DOHH2 (cell line): Measurements from ENCODE around the gene GRAMD2A.

ENCODE experiments used
- H3F3A ChIP-seq: fragments of 200-600 bp; sonication (generic), shearing (Covaris generic); 2 replicates; pipeline ENCODE4 v1.6.0; 2016; ENCODE audit warnings: antibody characterized with exemption, mild to moderate bottlenecking; ENCODE audit not compliant: control insufficient read depth, insufficient read depth
- H3K27ac ChIP-seq: fragments of 200-600 bp; sonication (generic); 2 replicates; pipeline ENCODE4 v1.5.1; 2014; ENCODE audit warnings: low read depth, mild to moderate bottlenecking, low read length, moderate library complexity
- H3K27me3 ChIP-seq: fragments of 200-600 bp; sonication (generic); 2 replicates; pipeline ENCODE4 v1.6.1; 2014; ENCODE audit warnings: mild to moderate bottlenecking, low read length, mixed read lengths; ENCODE audit not compliant: control insufficient read depth
- H3K36me3 ChIP-seq: fragments of 200-600 bp; sonication (generic); 2 replicates; pipeline ENCODE4 v1.6.1; 2014; ENCODE audit warnings: mild to moderate bottlenecking, low read length, moderate library complexity, mixed read lengths; ENCODE audit not compliant: control insufficient read depth
- H3K4me1 ChIP-seq: fragments of 200-600 bp; sonication (generic); 2 replicates; pipeline ENCODE4 v1.6.1; 2014; ENCODE audit warnings: mild to moderate bottlenecking, low read length, mixed read lengths; ENCODE audit not compliant: control insufficient read depth
- H3K4me2 ChIP-seq: fragments of 200-600 bp; sonication (generic); 2 replicates; pipeline ENCODE4 v1.6.0; 2014; ENCODE audit warnings: mild to moderate bottlenecking, low read length, moderate library complexity
- H3K4me3 ChIP-seq: fragments of 200-600 bp; sonication (generic); 2 replicates; pipeline ENCODE4 v1.5.1; 2014; ENCODE audit warnings: mild to moderate bottlenecking, low read length, mixed read lengths
- H3K79me2 ChIP-seq: fragments of 200-600 bp; sonication (generic); 2 replicates; pipeline ENCODE4 v1.6.1; 2014; ENCODE audit warnings: mild to moderate bottlenecking, low read length, mixed read lengths; ENCODE audit not compliant: control insufficient read depth
- H3K9me2 ChIP-seq: fragments of 200-600 bp; sonication (generic); replicated peaks from 2 replicates; pipeline ENCODE4 v1.6.1; 2014; ENCODE audit warnings: mild to moderate bottlenecking, low read length, mixed read lengths; ENCODE audit not compliant: control insufficient read depth
- H3K9me3 ChIP-seq: fragments of 200-600 bp; sonication (generic); 2 replicates; pipeline ENCODE4 v1.6.1; 2014; ENCODE audit warnings: antibody characterized with exemption, low read length, mixed read lengths; ENCODE audit not compliant: control insufficient read depth, insufficient read depth
- H4K20me1 ChIP-seq: fragments of 200-600 bp; sonication (generic); 2 replicates; pipeline ENCODE4 v1.6.0; 2014; ENCODE audit warnings: low read depth, mild to moderate bottlenecking, antibody characterized with exemption, low read length, moderate library complexity; ENCODE audit not compliant: control insufficient read depth, insufficient read depth
- CTCF ChIP-seq: fragments of 200-600 bp; sonication (generic); IDR thresholded peaks from one replicate; pipeline ENCODE4 v1.5.1; 2014; ENCODE audit warnings: antibody characterized with exemption, mild to moderate bottlenecking, low read depth, low read length; ENCODE audit not compliant: poor library complexity, severe bottlenecking
- EZH2phosphoT487 ChIP-seq: fragments of 200-600 bp; sonication (generic); IDR thresholded peaks from 2 replicates; pipeline ENCODE4 v1.6.1; 2017; ENCODE audit warnings: borderline replicate concordance, mild to moderate bottlenecking, antibody characterized with exemption, low read length, moderate library complexity, mixed read lengths

Gene GRAMD2A

DNA sequence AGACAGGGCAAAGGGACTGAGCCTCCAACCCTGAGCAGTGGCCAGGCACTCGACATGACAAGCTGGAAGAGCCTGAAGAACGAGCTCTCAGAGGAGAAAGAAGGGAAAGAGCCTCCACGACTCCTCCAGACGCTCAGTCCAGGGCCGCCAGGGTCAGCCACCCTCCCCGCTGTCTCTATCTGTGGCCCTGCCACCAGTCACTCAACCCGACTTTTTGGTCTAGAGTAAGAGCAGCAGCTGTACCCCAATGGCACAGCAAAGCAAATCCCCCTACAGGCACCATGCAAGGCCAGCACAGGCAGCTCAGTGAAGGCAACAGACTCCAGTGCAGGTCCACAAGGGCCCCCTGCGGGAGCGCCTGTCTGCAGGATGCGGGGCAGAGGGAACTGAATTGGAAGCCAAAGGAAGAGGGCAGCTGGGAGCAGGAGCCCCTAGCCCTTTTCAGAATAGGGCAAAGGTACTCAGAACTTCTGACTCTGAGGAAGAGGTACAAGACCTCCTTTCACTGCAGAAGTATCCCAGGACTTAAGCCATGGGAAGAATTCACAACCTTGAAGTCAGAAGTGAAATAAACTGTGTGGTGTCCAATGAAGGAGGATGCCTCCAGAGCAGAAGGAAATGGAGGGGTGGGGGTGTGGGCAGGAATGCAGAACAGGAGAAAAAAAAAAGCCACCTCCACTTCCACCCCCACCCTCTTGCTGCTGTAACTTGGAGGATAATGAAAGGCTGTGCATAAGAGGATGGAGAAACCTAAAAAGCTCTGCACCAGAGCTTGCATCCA is 8.5 kb upstream of the GRAMD2A start:
- peaks cover 98% of the 10 kb centered on the region for H3K36me3 ChIP-seq
- H3F3A ChIP-seq: peaks cover 66% of the 10 kb centered on the region
- H3K9me3 ChIP-seq: no peaks in the 10 kb centered on the region
- TF ChIP-seq EZH2phosphoT487 (no peak), CTCF (no peak)
- no peaks in the 10 kb centered on the region for H3K27me3 ChIP-seq
- no peak overlapping the region for H3K4me2 ChIP-seq
- H3K4me3 ChIP-seq: no peak overlapping the region
- H3K27ac ChIP-seq: no peak overlapping the region
- H3K79me2 ChIP-seq: peaks cover 24% of the 10 kb centered on the region
- no peaks in the 10 kb centered on the region for H3K9me2 ChIP-seq
- 0 out of 2 replicates have a peak, but pooled peaks cover 4% of the 10 kb centered on the region for H3K4me1 ChIP-seq
- peaks cover 61% of the 10 kb centered on the region for H4K20me1 ChIP-seq

DNA sequence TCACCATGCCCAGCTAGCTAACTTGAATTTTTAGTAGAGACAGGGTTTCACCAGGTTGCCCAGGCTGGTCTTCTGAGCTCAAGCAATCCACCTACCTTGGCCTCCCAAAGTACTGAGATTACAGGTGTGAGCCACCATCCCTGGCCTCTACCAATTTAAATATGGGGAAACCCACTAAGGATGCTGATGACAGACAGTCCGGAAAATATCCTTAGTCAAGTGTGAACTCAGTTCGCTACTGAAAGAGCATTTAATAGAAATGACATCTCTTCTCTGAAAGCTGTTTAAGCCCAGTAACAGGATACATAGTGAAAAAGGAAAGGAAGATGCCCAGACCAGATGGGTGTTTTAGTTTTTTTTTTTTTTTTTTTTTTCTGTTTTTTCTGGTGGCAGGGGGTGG is 7.7 kb upstream of the GRAMD2A start:
- Histone ChIP-seq H3K79me2 (peaks cover 17% of the 10 kb centered on the region), H3K4me3 (no peak overlapping the region), H3K9me2 (no peaks in the 10 kb centered on the region), H3K4me2 (no peak overlapping the region), H3K27me3 (no peaks in the 10 kb centered on the region), H4K20me1 (peaks cover 57% of the 10 kb centered on the region), H3K36me3 (peaks cover 98% of the 10 kb centered on the region), H3K4me1 (0 out of 2 replicates have a peak, but pooled peaks cover 4% of the 10 kb centered on the region), H3K27ac (no peak overlapping the region), H3K9me3 (no peaks in the 10 kb centered on the region), H3F3A (peaks cover 68% of the 10 kb centered on the region)
- TF ChIP-seq CTCF: no peak
- no peak for TF ChIP-seq EZH2phosphoT487

DNA sequence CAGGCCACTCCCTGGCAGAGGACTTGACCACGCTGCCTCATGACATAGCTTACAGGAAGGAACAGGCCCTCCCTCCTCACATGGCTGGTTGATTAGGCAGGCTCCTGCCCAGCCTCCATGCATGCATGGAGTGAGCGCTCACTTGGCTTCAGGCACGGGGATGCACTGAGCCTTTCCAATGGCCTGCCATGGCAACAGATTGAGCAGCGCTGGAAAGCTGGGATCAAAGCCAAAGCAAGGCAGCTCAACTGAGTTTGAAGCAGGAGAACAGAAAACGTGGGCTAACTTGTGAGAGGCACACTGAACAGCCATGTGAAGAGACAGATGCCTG is 5.9 kb upstream of the GRAMD2A start:
- Histone ChIP-seq H4K20me1 (peaks cover 45% of the 10 kb centered on the region), H3K9me3 (no peaks in the 10 kb centered on the region), H3K27ac (no peak overlapping the region), H3K27me3 (no peaks in the 10 kb centered on the region), H3K4me2 (no peak overlapping the region), H3K4me3 (no peak overlapping the region), H3K9me2 (no peaks in the 10 kb centered on the region), H3F3A (peaks cover 73% of the 10 kb centered on the region), H3K36me3 (peaks cover 100% of the 10 kb centered on the region), H3K4me1 (0 out of 2 replicates have a peak, but pooled peaks cover 4% of the 10 kb centered on the region), H3K79me2 (peaks cover 7% of the 10 kb centered on the region)
- TF ChIP-seq EZH2phosphoT487 (no peak), CTCF (no peak)
